Measurements from ENCODE around the gene CLDN11.

The CLDN11 gene

DNA sequence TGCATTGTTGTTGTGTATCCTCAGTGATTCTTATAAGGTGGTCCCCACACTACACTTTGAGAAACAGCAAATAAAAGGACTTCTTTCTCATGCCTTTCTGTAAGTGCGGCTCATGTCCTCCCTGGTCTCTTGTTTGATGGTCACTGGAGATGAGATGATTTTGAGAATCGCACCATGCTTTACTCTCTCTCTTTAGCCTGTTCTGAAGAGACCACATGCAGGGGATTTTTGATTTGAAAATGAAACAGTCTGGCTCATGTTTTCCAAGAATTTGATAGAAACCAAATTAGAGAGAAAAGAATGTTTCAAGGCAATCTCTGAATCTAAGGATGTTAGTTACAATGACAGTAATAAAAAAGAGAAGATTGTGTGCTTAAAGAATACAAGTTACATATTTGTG, 18.0 kb downstream of the CLDN11 start:
- no peak overlapping the region for H3K4me3 ChIP-seq (replicated peaks; ENCODE audit: low read depth, low read length)
- DNase-seq (ENCODE audit: extremely low read depth, low read depth): no peak
- no peak for TF ChIP-seq CTCF (IDR thresholded peaks at IDR 0.05; ENCODE audit: low read depth, low read length, missing control alignments)

DNA sequence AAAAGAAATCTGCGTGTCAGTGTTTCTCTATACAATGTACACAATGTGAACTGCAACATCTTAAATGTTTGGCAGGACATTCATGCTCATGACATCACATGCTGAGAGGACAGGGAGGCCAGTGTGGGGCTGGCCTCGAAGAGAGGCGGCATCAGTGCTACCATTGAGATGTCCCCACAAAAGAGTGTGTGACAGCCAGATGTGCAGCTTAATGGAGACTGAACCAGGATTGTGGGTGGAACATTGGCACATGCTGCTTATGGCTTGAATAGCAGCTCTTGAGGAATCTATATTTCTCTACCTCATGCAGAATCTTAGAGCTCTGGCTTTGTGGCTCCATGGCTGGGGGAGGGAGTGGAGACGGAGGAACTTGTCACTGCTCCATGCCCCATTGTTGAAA, 18.5 kb downstream of the CLDN11 start:
- TF ChIP-seq CTCF (IDR thresholded peaks at IDR 0.05; ENCODE audit: low read depth, low read length, missing control alignments): no peak
- H3K4me3 ChIP-seq (replicated peaks; ENCODE audit: low read depth, low read length): no peak overlapping the region
- DNase-seq (ENCODE audit: extremely low read depth, low read depth): no peak

- no peak for TF ChIP-seq CTCF (IDR thresholded peaks at IDR 0.05; ENCODE audit: low read depth, low read length, missing control alignments)
Measured at GRCh38 chr3:170437696-170438407, 19.2 kb downstream of the CLDN11 start.

DNA sequence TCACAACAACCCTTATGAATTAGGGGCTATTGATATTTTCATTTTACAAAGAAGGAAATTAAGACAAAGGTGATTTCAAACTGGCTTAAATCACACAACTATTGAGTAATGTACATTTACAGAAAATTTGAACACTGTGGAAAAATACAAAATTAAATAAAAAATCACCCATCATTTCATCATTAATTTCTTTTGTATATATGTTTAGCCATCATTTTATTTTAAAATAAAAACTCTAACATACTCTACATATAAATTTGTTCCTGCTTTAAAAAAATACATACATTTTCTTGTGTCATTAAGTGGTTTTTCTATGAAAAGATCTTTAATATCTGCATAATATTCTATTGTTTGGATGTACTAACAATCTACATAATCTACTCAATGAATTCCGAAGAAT, 20.2 kb downstream of the CLDN11 start:
- DNase-seq (ENCODE audit: extremely low read depth, low read depth): no peak
- no peak for TF ChIP-seq CTCF (IDR thresholded peaks at IDR 0.05; ENCODE audit: low read depth, low read length, missing control alignments)
- H3K4me3 ChIP-seq (replicated peaks; ENCODE audit: low read depth, low read length): no peak overlapping the region

More at GRCh38 chr3:170437696-170438407, 19.2 kb downstream of the CLDN11 start:
- DNase-seq (ENCODE audit: extremely low read depth, low read depth): no peak
- no peak overlapping the region for H3K4me3 ChIP-seq (replicated peaks; ENCODE audit: low read depth, low read length)

- no peak for DNase-seq (ENCODE audit: extremely low read depth, low read depth)
- TF ChIP-seq CTCF (IDR thresholded peaks at IDR 0.05; ENCODE audit: low read depth, low read length, missing control alignments): no peak
- H3K4me3 ChIP-seq (replicated peaks; ENCODE audit: low read depth, low read length): no peak overlapping the region
Measured at GRCh38 chr3:170440344-170440743, 21.7 kb downstream of the CLDN11 start.

GRCh38 chr3:170441412-170441811, 22.7 kb downstream of the CLDN11 start:
- no peak for TF ChIP-seq CTCF (IDR thresholded peaks at IDR 0.05; ENCODE audit: low read depth, low read length, missing control alignments)
- H3K4me3 ChIP-seq (replicated peaks; ENCODE audit: low read depth, low read length): no peak overlapping the region
- DNase-seq (ENCODE audit: extremely low read depth, low read depth): no peak

DNA sequence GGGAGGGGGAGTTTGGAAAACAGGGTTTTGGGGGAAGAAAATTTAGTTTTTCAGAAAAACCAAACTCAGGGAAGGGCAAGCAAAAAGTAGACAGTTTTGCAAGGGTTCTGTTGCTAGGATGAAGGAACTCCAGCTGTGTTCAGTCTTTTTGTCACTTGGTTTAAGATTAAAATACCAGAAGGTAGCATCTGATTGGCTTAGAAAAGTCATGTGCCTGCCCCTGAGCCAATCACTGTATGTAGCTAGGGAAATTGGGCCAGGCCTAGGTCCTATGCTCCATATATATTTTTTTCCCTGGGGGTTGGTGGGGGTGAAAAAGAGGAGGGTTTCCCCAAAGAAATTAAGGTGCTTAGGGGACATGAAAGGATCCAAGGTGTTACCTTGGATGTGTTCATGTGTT, 24.3 kb downstream of the CLDN11 start:
- no peak overlapping the region for H3K4me3 ChIP-seq (replicated peaks; ENCODE audit: low read depth, low read length)
- no peak for DNase-seq (ENCODE audit: extremely low read depth, low read depth)
- TF ChIP-seq CTCF (IDR thresholded peaks at IDR 0.05; ENCODE audit: low read depth, low read length, missing control alignments): no peak

Measured in HFF-Myc (cell line).